ENCODE data around the gene DDX42. TPM values are rescaled to one million over a fixed set of nuclear protein-coding genes. Genes with fewer than 3 reads are reported as not detected.

Gene DDX42
- total RNA-seq, 2 experiments from 2014 or later = 126 to 143 TPM

GRCh38 chr17:63817736-63818385, 43.9 kb downstream of the DDX42 start:
- peaks cover 14% of the 10 kb centered on the region for H3K4me1 Mint-ChIP-seq
- no peaks in the 10 kb centered on the region for H3K27me3 Mint-ChIP-seq
- POLR2A ChIA-PET = interaction anchor here (0.9 to 1.2 kb wide), 3 partner anchors 45 to 120 kb away, joined by 3 to 5 read pairs (median 3); partner anchors contain the start of gene LIMD2
- DNase-seq (no peak), ATAC-seq (ENCODE audit: low read depth) (no peak)
- peak overlapping the region; percentile 27 for H3K27ac Mint-ChIP-seq
- H3K4me3 Mint-ChIP-seq = no peak overlapping the region
- H3K36me3 Mint-ChIP-seq = peaks cover 33% of the 10 kb centered on the region
- H3K9me3 Mint-ChIP-seq = no peaks in the 10 kb centered on the region

- Mint-ChIP-seq H3K4me1 (peaks cover 15% of the 10 kb centered on the region), H3K9me3 (no peaks in the 10 kb centered on the region), H3K4me3 (no peak overlapping the region), H3K27ac (peak overlapping the region; percentile 20), H3K36me3 (peaks cover 35% of the 10 kb centered on the region), H3K27me3 (no peaks in the 10 kb centered on the region)
- DNase-seq (no peak), ATAC-seq (ENCODE audit: low read depth) (no peak)
- POLR2A ChIA-PET = interaction anchor here (1.0 kb wide), 1 partner anchor 119 kb away, joined by 3 read pairs; the partner anchor contains the start of gene LIMD2
Measured at GRCh38 chr17:63819131-63819530, 45.2 kb downstream of the DDX42 start.

- DNase-seq = no peak
- POLR2A ChIA-PET = interaction anchor here (1.4 kb wide), 1 partner anchor 46 kb away, joined by 9 read pairs; the partner anchor contains the start of genes CCDC47 and DDX42
Measured at GRCh38 chr17:63819585-63820537, 45.9 kb downstream of the DDX42 start.

GRCh38 chr17:63820963-63821561, 47.1 kb downstream of the DDX42 start:
- DNase-seq = no peak
- ATAC-seq (ENCODE audit: low read depth) = no peak
- Mint-ChIP-seq H3K27ac (peak overlapping the region; percentile 68), H3K36me3 (peaks cover 41% of the 10 kb centered on the region), H3K4me3 (peak overlapping the region; percentile 52), H3K4me1 (peaks cover 28% of the 10 kb centered on the region), H3K9me3 (no peaks in the 10 kb centered on the region), H3K27me3 (no peaks in the 10 kb centered on the region)
- POLR2A ChIA-PET = interaction anchor here (1.4 kb wide), 1 partner anchor 48 kb away, joined by 9 read pairs; the partner anchor contains the start of genes CCDC47 and DDX42

More at GRCh38 chr17:63819585-63820537, 45.9 kb downstream of the DDX42 start:
- Mint-ChIP-seq H3K9me3 (no peaks in the 10 kb centered on the region), H3K27me3 (no peaks in the 10 kb centered on the region), H3K4me1 (peaks cover 17% of the 10 kb centered on the region), H3K4me3 (peak overlapping the region; percentile 71), H3K27ac (peak overlapping the region; percentile 65), H3K36me3 (peaks cover 41% of the 10 kb centered on the region)
- ATAC-seq (ENCODE audit: low read depth) = peak; percentile 37

GRCh38 chr17:63821804-63822203, 47.8 kb downstream of the DDX42 start:
- H3K9me3 Mint-ChIP-seq = no peaks in the 10 kb centered on the region
- H3K27ac Mint-ChIP-seq = peak overlapping the region; percentile 42
- peaks cover 41% of the 10 kb centered on the region for H3K36me3 Mint-ChIP-seq
- DNase-seq (no peak), ATAC-seq (ENCODE audit: low read depth) (no peak)
- peak overlapping the region; percentile 45 for H3K4me3 Mint-ChIP-seq
- POLR2A ChIA-PET = interaction anchor here (1.4 kb wide), 1 partner anchor 48 kb away, joined by 9 read pairs; the partner anchor contains the start of genes CCDC47 and DDX42
- H3K27me3 Mint-ChIP-seq = no peaks in the 10 kb centered on the region
- H3K4me1 Mint-ChIP-seq = peaks cover 30% of the 10 kb centered on the region

- no peak overlapping the region for H3K4me3 Mint-ChIP-seq
- no peaks in the 10 kb centered on the region for H3K27me3 Mint-ChIP-seq
- ATAC-seq (ENCODE audit: low read depth) (no peak), DNase-seq (no peak)
- POLR2A ChIA-PET = no interaction called here
- H3K36me3 Mint-ChIP-seq = peaks cover 41% of the 10 kb centered on the region
- H3K9me3 Mint-ChIP-seq = no peaks in the 10 kb centered on the region
- peaks cover 30% of the 10 kb centered on the region for H3K4me1 Mint-ChIP-seq
- H3K27ac Mint-ChIP-seq = no peak overlapping the region
Measured at GRCh38 chr17:63822537-63822936, 48.6 kb downstream of the DDX42 start.

- Mint-ChIP-seq H3K9me3 (no peaks in the 10 kb centered on the region), H3K27ac (peak overlapping the region; percentile 67), H3K27me3 (no peaks in the 10 kb centered on the region), H3K36me3 (peaks cover 36% of the 10 kb centered on the region), H3K4me1 (peaks cover 39% of the 10 kb centered on the region), H3K4me3 (no peak overlapping the region)
- DNase-seq (no peak), ATAC-seq (ENCODE audit: low read depth) (no peak)
- POLR2A ChIA-PET = interaction anchor here (0.6 to 1.3 kb wide), 2 partner anchors 15 to 30 kb away, joined by 3 to 4 read pairs; no protein-coding TSS in a partner anchor
Measured at GRCh38 chr17:63823659-63824331, 49.8 kb downstream of the DDX42 start.

GRCh38 chr17:63824362-63824761, 50.4 kb downstream of the DDX42 start:
- POLR2A ChIA-PET = interaction anchor here (0.6 to 4.3 kb wide), 3 partner anchors 14 to 51 kb away, joined by 3 to 21 read pairs (median 4); partner anchors contain the start of genes CCDC47 and DDX42
- Mint-ChIP-seq H3K4me3 (no peak overlapping the region), H3K27me3 (no peaks in the 10 kb centered on the region), H3K9me3 (no peaks in the 10 kb centered on the region), H3K36me3 (peaks cover 37% of the 10 kb centered on the region), H3K27ac (peak overlapping the region; percentile 67), H3K4me1 (peaks cover 41% of the 10 kb centered on the region)
- DNase-seq (no peak), ATAC-seq (ENCODE audit: low read depth) (no peak)

- Mint-ChIP-seq H3K4me3 (peak overlapping the region; percentile 91), H3K4me1 (peaks cover 58% of the 10 kb centered on the region), H3K36me3 (peaks cover 48% of the 10 kb centered on the region), H3K27ac (peak overlapping the region; percentile 94), H3K27me3 (no peaks in the 10 kb centered on the region), H3K9me3 (no peaks in the 10 kb centered on the region)
- DNase-seq (no peak), ATAC-seq (ENCODE audit: low read depth) (peak; percentile 4)
- POLR2A ChIA-PET = interaction anchor here (0.7 to 7.4 kb wide), 7 partner anchors 8 to 132 kb away, joined by 3 to 83 read pairs (median 4); partner anchors contain the start of genes CCDC47, DDX42 and SMARCD2
Measured at GRCh38 chr17:63826468-63827001, 52.6 kb downstream of the DDX42 start.

- Mint-ChIP-seq H3K4me3 (peak within 1 kb of the TSS; percentile 91), H3K27ac (peak within 1 kb of the TSS; percentile 94), H3K4me1 (peaks cover 59% of the 10 kb centered on the region), H3K27me3 (no peaks in the 10 kb centered on the region), H3K9me3 (no peaks in the 10 kb centered on the region), H3K36me3 (peaks cover 47% of the 10 kb centered on the region)
- POLR2A ChIA-PET = interaction anchor here (0.7 to 7.4 kb wide), 8 partner anchors 7 to 133 kb away, joined by 3 to 83 read pairs (median 6); partner anchors contain the start of genes CCDC47, DDX42 and SMARCD2
- ATAC-seq (ENCODE audit: low read depth) (peak; percentile 92), DNase-seq (peak; percentile 93)
Measured at GRCh38 chr17:63827002-63827800, 53.2 kb downstream of the DDX42 start, which contains the start of the genes FTSJ3 and PSMC5. Gene FTSJ3, minus strand, starts transcription at chr17:63827663. Its CDS starts 761 bp downstream, at chr17:63826902. Gene PSMC5, plus strand, starts transcription at chr17:63827431. Its CDS starts 60 bp downstream, at chr17:63827491.

- no peaks in the 10 kb centered on the region for H3K27me3 Mint-ChIP-seq
- H3K36me3 Mint-ChIP-seq = peaks cover 49% of the 10 kb centered on the region
- no peak for DNase-seq
- peaks cover 57% of the 10 kb centered on the region for H3K4me1 Mint-ChIP-seq
- ATAC-seq (ENCODE audit: low read depth) = no peak
- H3K27ac Mint-ChIP-seq = peak overlapping the region; percentile 94
- no peaks in the 10 kb centered on the region for H3K9me3 Mint-ChIP-seq
- POLR2A ChIA-PET = interaction anchor here (2.2 to 7.4 kb wide), 3 partner anchors 13 to 130 kb away, joined by 17 to 83 read pairs (median 21); partner anchors contain the start of genes CCDC47, DDX42 and SMARCD2
- H3K4me3 Mint-ChIP-seq = peak overlapping the region; percentile 91
Measured at GRCh38 chr17:63827801-63828221, 53.8 kb downstream of the DDX42 start.

All from activated naive CD8-positive, alpha-beta T cell treated with anti-CD3 and anti-CD28 coated beads, Interleukin-2, amount 10 ng/mL, durations not matched to agents 7 days and 5 days (primary cell).